ENCODE measurements around the gene TREH.

Gene TREH

DNA sequence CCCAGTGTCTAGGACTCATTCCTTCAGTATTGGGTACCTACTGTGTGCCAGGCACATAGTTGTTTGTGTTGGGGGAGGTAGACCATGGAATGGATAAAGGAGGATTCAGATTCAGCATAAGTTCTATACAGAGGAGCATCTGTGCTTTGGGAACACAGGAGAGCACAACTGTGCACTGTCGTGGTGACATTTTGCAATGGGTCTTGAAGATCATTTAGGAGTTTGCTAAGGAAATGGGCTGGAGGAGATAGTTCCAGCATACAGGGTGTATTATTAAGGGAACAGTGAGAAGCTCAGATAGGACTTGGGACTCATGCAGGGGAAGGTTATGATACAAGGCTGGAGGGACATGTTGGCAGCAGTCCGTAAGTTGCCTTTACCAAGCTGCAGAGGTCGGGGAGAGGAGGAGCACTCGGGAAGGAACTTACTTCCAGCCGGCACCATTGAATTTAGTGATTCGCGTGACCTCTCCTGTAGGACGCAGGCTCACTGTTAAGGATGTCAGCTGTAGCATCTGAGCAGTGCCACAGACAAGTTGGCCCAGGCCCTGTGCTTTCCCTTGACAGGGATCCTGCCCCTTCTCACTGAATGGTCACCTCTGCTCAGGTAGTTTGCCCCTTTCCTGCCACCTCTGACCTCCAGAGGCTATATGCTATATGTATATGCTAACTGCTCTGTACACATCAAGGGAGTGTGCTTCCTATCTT lies 25.6 kb downstream of the TREH start:
- H3K27ac Mint-ChIP-seq = no peak overlapping the region
- no peak overlapping the region for H3K4me3 Mint-ChIP-seq
- ATAC-seq (no peak), DNase-seq (no peak)
- H3K36me3 Mint-ChIP-seq (ENCODE audit: low read depth) = no peaks in the 10 kb centered on the region
- H3K27me3 Mint-ChIP-seq = no peaks in the 10 kb centered on the region
- H3K4me1 Mint-ChIP-seq = no peaks in the 10 kb centered on the region
- no peaks in the 10 kb centered on the region for H3K9me3 Mint-ChIP-seq

DNA sequence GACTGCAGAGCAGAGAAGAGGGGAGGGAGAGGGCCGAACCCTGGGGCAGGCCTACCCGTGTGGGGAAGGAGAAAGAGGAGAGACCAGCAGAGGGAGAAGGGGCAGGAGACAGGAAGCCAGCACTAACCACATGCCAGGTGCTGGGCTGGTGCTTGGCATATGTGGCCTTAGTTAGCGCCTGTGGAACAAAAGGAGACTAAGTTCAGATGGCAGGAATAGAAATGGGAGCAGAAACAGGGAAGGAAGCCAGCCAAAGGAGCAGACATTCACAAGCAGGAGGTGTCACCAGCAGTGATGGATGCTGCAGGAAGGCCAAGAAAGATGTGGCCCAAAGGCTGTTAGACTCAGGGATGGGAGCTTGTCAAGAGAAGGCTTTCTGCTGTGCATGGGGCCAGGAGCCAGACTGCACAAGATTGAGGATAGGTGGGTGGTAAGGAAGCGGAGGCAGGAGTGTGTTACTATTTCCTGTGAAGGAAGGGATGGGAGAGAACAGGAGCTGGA lies 26.7 kb downstream of the TREH start:
- no peak overlapping the region for H3K4me3 Mint-ChIP-seq
- H3K27ac Mint-ChIP-seq = no peak overlapping the region
- H3K27me3 Mint-ChIP-seq = no peaks in the 10 kb centered on the region
- DNase-seq (no peak), ATAC-seq (no peak)
- no peaks in the 10 kb centered on the region for H3K9me3 Mint-ChIP-seq
- H3K36me3 Mint-ChIP-seq (ENCODE audit: low read depth) = no peaks in the 10 kb centered on the region
- H3K4me1 Mint-ChIP-seq = no peaks in the 10 kb centered on the region

DNA sequence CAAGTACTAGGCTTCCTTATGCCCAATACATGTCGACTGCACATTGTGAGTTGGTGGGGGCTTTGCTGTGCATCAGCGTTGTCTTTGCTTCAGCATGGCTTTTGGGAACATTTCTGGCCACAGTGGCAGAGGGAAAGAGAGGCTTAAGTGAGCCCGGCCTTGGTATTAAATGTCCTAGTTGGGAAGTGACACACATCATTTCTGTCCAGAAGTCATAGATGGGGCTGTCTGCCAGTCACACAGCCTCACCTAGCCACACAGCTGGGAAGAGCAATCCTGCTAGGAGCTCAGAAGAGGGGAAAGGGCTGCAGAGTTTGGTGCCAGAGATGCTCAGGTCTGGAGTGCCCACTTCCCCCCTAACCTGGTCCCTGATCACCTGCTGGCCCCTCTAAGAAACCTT lies 27.6 kb downstream of the TREH start:
- no peak for ATAC-seq
- Mint-ChIP-seq H3K27me3 (no peaks in the 10 kb centered on the region), H3K27ac (no peak overlapping the region), H3K4me1 (no peaks in the 10 kb centered on the region), H3K4me3 (no peak overlapping the region), H3K9me3 (no peaks in the 10 kb centered on the region), H3K36me3 (ENCODE audit: low read depth) (no peaks in the 10 kb centered on the region)
- DNase-seq = no peak

DNA sequence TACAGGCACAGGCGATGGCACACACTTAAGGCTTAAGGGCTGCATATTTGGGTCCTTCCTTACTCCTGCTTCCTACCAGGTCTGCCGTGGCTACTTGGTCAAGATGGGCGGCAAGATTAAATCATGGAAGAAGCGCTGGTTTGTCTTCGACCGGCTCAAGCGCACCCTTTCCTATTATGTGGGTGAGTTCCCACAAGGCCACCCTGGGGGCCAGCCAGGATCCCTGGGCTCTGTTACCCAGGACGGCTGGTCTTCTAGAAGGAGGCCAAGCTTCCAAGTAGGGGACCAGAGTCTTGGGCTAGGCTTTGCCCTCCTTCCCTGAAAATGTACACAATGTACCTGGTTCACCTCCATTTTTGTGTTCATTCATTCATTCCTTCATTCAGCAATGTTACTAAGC lies 29.1 kb downstream of the TREH start:
- H3K27me3 Mint-ChIP-seq = no peaks in the 10 kb centered on the region
- H3K27ac Mint-ChIP-seq = no peak overlapping the region
- DNase-seq (no peak), ATAC-seq (no peak)
- H3K36me3 Mint-ChIP-seq (ENCODE audit: low read depth) = no peaks in the 10 kb centered on the region
- no peaks in the 10 kb centered on the region for H3K4me1 Mint-ChIP-seq
- H3K4me3 Mint-ChIP-seq = no peak overlapping the region
- H3K9me3 Mint-ChIP-seq = no peaks in the 10 kb centered on the region

DNA sequence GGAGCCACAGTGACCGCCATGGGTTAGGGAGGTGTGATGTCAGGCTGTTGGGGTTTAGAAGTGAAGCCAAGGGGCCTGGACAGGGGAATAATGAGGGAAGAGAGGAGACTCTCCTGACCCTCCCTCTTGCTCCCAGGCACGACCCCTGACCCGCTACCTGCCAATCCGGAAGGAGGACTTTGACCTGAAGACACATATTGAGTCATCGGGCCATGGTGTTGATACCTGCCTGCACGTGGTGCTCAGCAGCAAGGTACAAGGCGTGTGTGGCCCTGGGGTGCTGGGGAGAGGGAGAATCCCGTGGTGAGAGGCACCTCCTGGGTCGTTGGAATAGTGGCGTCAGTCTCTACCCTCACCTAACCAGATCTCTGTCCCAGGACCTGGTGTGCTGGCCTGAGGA lies 29.5 kb downstream of the TREH start:
- no peak for DNase-seq
- no peak for ATAC-seq
- no peaks in the 10 kb centered on the region for H3K27me3 Mint-ChIP-seq
- no peak overlapping the region for H3K4me3 Mint-ChIP-seq
- H3K4me1 Mint-ChIP-seq = no peaks in the 10 kb centered on the region
- no peaks in the 10 kb centered on the region for H3K36me3 Mint-ChIP-seq (ENCODE audit: low read depth)
- H3K27ac Mint-ChIP-seq = no peak overlapping the region
- H3K9me3 Mint-ChIP-seq = no peaks in the 10 kb centered on the region

DNA sequence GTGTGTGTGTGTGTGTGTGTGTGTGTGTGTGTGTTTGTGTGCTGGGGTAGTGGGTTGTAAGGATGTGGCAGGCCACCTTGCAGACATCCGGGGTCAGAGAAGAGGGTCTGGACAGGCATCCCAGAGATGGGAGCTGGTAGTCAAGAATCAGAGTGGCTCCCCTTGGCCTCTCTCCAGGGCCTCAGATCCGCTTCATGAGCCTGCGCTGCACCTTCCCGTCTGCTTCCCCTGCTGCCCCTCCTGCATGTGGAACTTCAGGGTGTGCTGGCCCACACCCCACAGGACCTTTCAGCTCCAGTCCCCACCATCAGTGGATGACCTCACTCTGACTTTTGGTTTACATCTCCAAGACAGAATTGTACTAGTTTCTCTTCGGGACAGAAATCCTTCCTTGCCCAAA lies 31.2 kb downstream of the TREH start:
- Mint-ChIP-seq H3K4me1 (no peaks in the 10 kb centered on the region), H3K36me3 (ENCODE audit: low read depth) (no peaks in the 10 kb centered on the region), H3K9me3 (no peaks in the 10 kb centered on the region), H3K27ac (no peak overlapping the region), H3K27me3 (no peaks in the 10 kb centered on the region), H3K4me3 (no peak overlapping the region)
- ATAC-seq (no peak), DNase-seq (no peak)

DNA sequence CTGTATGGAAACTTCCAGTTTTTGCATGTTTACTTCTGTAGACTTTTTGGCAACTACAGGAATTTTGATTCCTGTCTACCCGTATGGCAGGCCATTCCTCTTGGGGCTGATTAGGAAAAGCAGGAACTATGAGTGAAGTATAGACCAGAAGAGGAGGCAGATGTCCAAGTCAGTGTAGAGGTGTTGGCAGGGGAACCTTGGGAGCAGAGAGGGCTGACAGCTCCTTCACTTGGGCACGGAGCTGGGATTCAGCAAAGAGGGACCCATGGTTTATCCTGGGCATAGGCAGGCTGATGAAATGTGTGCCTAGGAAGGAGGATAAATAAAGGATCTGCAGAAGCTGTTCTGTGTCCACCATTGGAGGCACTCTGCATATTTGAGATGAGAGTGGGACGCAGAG lies 33.1 kb downstream of the TREH start:
- DNase-seq = no peak
- Mint-ChIP-seq H3K27me3 (no peaks in the 10 kb centered on the region), H3K27ac (no peak overlapping the region), H3K4me1 (no peaks in the 10 kb centered on the region), H3K4me3 (no peak overlapping the region), H3K9me3 (no peaks in the 10 kb centered on the region), H3K36me3 (ENCODE audit: low read depth) (no peaks in the 10 kb centered on the region)
- ATAC-seq = no peak

DNA sequence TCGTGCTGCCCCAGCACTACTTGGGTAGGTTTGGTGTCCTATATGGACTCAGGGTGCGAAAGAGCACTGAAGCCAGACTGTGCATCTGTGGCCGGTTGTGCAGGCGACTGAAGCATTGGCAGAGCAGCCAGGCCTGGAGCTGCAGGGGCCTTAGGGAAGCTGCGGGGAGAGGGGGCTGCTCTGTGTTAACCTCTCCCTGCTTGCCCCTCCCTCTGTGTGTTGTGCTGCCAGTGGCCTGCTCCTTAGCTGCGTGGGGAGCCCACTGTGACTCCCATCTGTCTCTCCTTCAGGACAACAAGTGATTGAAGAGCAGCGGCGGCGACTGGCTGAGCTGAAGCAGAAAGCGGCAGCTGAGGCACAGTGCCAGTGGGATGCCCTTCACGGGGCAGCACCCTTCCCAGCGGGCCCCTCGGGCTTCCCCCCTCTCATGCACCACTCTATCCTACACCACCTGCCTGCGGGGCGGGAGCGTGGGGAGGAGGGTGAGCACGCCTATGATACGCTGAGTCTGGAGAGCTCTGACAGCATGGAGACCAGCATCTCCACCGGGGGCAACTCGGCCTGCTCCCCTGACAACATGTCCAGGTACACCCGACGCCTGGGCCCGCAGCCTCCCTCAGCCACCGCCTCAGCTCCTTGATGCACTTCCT lies 34.3 kb downstream of the TREH start:
- ATAC-seq (no peak), DNase-seq (no peak)
- Mint-ChIP-seq H3K36me3 (ENCODE audit: low read depth) (no peaks in the 10 kb centered on the region), H3K27me3 (no peaks in the 10 kb centered on the region), H3K9me3 (no peaks in the 10 kb centered on the region), H3K27ac (no peak overlapping the region), H3K4me3 (no peak overlapping the region), H3K4me1 (no peaks in the 10 kb centered on the region)

DNA sequence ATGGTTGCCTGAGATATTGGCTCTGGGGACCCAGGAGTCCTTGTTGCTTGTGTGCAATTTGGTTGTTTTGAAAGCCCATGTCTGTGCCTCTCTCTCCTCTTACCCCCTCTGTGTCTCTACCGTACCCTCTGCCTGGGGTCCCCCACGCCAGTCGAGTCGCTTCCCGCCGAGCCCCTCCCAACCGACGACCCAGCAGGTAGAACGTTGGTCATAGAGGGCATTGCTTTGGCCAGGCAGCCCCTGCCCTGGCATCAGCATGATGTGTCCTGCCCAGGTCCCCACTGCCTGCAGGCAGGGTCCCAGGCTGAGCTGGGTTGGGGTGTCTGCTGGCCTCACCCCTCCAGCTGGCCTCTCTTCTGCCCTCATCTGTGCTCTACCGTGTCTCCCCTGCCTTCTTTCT lies 35.0 kb downstream of the TREH start:
- Mint-ChIP-seq H3K27me3 (no peaks in the 10 kb centered on the region), H3K9me3 (no peaks in the 10 kb centered on the region), H3K4me1 (no peaks in the 10 kb centered on the region), H3K27ac (no peak overlapping the region), H3K36me3 (ENCODE audit: low read depth) (no peaks in the 10 kb centered on the region), H3K4me3 (no peak overlapping the region)
- DNase-seq (no peak), ATAC-seq (no peak)

DNA sequence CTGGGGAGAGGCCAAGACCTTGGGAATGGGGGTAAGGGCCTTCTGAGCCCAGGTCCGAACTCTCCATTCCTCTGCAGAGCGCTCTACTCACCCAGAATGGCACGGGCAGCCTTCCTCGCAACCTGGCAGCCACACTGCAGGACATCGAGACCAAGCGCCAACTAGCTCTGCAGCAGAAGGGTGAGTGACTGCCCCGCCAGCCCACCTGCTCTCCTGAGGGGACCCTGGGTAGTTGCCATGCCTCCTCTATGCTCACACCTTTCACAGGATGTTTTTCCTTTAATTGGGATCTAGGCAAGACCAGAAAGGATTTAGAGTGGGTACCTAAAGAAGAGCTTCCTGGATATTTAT lies 35.5 kb downstream of the TREH start:
- no peaks in the 10 kb centered on the region for H3K4me1 Mint-ChIP-seq
- H3K27ac Mint-ChIP-seq = no peak overlapping the region

DNA sequence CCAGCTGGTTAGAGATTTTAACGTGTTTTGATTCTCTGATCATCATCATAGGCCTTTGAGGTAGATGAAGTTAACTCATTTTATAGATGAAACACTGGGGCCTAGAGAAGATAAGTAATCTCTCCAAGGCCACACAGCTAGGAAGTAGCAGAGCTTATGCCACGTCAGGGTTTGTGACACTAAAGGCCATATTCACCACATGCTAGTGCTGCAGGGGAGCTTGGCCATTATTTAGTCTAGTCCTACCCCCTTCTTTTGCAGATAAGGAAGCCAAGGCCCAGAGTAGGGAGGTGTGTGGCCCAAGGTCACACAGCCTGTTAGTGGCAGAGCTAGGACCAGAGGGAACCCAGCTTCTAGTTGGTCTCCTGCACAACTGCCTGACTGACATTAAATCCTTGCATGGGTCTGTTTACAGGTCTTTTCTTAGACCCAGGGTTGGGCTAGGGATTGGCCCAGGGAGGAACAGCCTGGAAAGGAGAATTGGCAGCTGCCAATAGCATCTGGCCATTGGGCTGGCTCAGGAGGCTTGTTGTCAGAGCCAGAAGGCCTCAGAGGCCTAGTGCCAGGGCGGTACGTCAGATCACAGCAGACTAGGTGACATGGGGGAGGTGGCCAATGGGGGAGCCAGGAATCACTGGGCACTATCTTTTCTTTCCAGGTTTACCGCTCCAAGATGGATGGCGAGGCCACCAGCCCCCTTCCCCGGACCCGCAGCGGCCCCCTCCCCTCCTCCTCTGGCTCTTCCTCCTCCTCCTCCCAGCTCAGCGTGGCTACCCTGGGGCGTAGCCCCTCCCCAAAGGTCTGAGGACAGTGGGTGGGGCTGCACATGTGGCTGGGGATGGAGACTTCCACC lies 36.1 kb downstream of the TREH start:
- H3K36me3 Mint-ChIP-seq (ENCODE audit: low read depth) = no peaks in the 10 kb centered on the region
- no peaks in the 10 kb centered on the region for H3K9me3 Mint-ChIP-seq
- DNase-seq (no peak), ATAC-seq (no peak)
- no peaks in the 10 kb centered on the region for H3K4me1 Mint-ChIP-seq
- H3K4me3 Mint-ChIP-seq = no peak overlapping the region
- H3K27me3 Mint-ChIP-seq = no peaks in the 10 kb centered on the region
- H3K27ac Mint-ChIP-seq = no peak overlapping the region

More for the DNA sequence above, 35.5 kb downstream of the TREH start:
- H3K27me3 Mint-ChIP-seq = no peaks in the 10 kb centered on the region
- no peak overlapping the region for H3K4me3 Mint-ChIP-seq
- DNase-seq (no peak), ATAC-seq (no peak)
- no peaks in the 10 kb centered on the region for H3K36me3 Mint-ChIP-seq (ENCODE audit: low read depth)
- H3K9me3 Mint-ChIP-seq = no peaks in the 10 kb centered on the region

DNA sequence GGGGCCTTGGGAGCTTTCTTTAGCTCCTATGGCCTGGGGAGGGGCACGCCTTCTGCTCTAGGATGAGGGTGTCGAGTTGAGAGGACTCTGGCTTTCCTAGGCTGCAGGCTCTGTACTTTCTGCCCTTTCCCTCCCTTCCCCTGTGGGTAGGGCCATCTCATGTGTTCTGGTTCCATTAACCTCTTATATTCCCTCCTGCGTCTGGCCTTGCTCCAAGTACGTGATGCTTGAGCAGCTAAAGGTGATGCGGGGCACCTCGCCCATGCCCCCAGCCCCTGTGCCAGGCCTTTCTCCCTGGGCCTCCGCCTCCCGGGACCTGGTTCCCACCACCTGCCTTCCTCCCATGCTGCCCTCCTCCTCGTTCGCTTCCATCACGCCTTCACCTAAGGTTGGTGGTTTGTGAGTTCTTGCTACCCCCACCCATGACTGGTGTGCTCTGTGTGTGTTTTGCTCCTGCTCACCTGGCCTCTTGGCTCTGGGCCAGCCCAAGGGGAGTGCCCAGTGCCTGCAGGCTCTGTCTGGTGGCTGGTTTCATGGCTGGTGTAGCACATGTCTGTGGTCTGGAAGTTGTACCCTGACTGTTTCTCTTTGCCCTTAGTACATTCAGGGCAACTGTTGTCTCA lies 37.9 kb downstream of the TREH start:
- no peaks in the 10 kb centered on the region for H3K9me3 Mint-ChIP-seq
- no peak overlapping the region for H3K4me3 Mint-ChIP-seq
- ATAC-seq (no peak), DNase-seq (no peak)
- no peaks in the 10 kb centered on the region for H3K27me3 Mint-ChIP-seq
- no peaks in the 10 kb centered on the region for H3K36me3 Mint-ChIP-seq (ENCODE audit: low read depth)
- H3K4me1 Mint-ChIP-seq = no peaks in the 10 kb centered on the region
- H3K27ac Mint-ChIP-seq = no peak overlapping the region

DNA sequence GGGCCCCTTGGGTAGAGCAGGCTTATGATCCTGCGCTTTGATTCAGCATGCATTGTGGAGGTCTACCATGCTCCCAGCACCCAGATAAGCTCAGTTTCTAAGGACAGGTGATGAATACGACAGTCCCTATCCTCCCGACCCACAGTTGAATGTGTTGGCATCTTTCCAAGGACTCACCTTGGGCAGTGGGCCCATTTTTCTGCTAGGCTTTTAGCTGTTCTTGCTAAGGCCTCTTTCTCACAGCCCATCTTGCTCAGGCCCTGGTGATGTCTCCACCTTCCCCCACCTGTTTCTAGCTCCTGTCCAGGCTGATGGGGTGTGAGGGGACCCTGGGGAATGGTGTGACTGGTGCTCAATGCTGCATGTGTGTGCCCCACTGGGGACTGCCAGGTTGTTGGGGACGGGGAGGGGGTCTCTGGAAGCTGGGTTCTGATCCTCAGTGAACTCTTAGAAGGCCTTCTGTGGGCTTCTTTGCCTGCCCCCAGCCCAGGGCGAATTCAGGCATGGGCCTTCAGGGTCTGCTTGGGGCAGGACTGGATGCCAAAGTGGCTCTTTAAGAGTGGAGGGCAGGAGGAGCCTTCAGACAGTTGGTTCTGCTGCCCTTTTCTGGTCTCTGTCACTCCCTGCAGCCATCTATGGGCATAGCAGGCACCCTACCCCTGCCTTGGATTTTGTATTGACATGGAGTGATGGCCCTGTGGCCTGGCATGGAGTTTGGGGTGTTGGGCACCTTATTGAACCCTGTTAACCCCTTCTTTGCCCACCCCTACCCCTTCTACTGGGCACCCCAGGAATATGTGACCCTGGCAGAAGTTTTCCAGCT lies 38.9 kb downstream of the TREH start:
- H3K27me3 Mint-ChIP-seq = no peaks in the 10 kb centered on the region
- no peaks in the 10 kb centered on the region for H3K36me3 Mint-ChIP-seq (ENCODE audit: low read depth)
- H3K4me3 Mint-ChIP-seq = no peak overlapping the region
- ATAC-seq (no peak), DNase-seq (no peak)
- H3K27ac Mint-ChIP-seq = no peak overlapping the region
- no peaks in the 10 kb centered on the region for H3K9me3 Mint-ChIP-seq
- no peaks in the 10 kb centered on the region for H3K4me1 Mint-ChIP-seq

DNA sequence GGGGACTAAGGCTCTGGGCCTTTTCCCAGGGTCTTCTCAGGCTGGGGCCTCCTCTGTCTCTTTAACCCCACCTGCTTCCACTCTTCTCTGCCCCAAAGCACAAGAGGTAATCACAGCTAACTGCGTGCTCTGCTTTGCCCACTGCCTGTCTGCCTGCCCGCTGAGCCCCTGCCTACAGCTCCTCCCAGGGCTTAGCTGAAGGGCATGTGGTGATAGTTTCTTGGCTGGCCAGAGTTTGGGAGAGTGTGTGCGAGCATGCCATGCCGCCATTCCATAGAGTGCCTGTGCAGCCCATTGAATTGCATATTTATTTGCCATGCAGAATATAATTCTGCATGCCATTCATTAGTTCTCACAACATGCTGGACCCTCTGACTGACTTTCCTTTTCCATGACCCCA lies 39.6 kb downstream of the TREH start:
- no peak overlapping the region for H3K4me3 Mint-ChIP-seq
- H3K9me3 Mint-ChIP-seq = no peaks in the 10 kb centered on the region
- no peaks in the 10 kb centered on the region for H3K36me3 Mint-ChIP-seq (ENCODE audit: low read depth)
- no peak overlapping the region for H3K27ac Mint-ChIP-seq
- no peaks in the 10 kb centered on the region for H3K27me3 Mint-ChIP-seq
- ATAC-seq (no peak), DNase-seq (no peak)
- no peaks in the 10 kb centered on the region for H3K4me1 Mint-ChIP-seq
